Endothelial cell of umbilical vein (primary cell): Measurements from ENCODE around the gene ZFYVE21. TPM values are rescaled to one million over a fixed set of nuclear protein-coding genes. Genes with fewer than 3 reads are reported as not detected.

Experiments
- polyA plus RNA-seq, 4 experiments: library from polyadenylated mRNA; depleted of rRNA in 3 of 4; stranded (reverse) in 3 of 4; unstranded in 1 of 4; fragments of >200 nt; gene quantifications; 2 replicates each; pipeline versions ENCODE4 v1.2.1 to v1.2.3, GENCODE V29; 2011 to 2012; ENCODE audit warnings: missing spikeins in 1 of 4
- small RNA-seq: library from RNA; depleted of rRNA; stranded (forward); fragments of <200 nt; gene quantifications from one replicate; pipeline ENCODE3, GENCODE V24; 2012; ENCODE audit warnings: low replicate concordance, low read depth; ENCODE audit not compliant: insufficient read depth, insufficient read length
- total RNA-seq: library from RNA; stranded (reverse); gene quantifications from 2 replicates; pipeline ENCODE4 v1.2.3, GENCODE V29; 2021

Gene ZFYVE21
- total and polyA plus RNA-seq, 2 donors (not counting 3 experiments of a cell fraction or from before 2014, with no cell fraction given) = 54.5 to 98.3 TPM

Small RNA genes within 50 kb of the gene (small RNA-seq; reads per million reads assigned to genes)
- not detected for gene RF00019

Other genes starting within 250 kb of the ZFYVE21 start
- gene CKB, start 193.0 kb upstream of the ZFYVE21 start, total RNA-seq = 2.4 and 4.0 TPM in 2 replicates
- gene CKB, start 193.0 kb upstream of the ZFYVE21 start, polyA plus RNA-seq = 6.9 and 10.0 TPM in 2 replicates
- gene TRMT61A, start 186.6 kb upstream of the ZFYVE21 start, total RNA-seq = 6.8 and 7.5 TPM in 2 replicates
- gene TRMT61A, start 186.6 kb upstream of the ZFYVE21 start, polyA plus RNA-seq = 10.6 and 12.8 TPM in 2 replicates
- 28.4 and 32.5 TPM in 2 replicates for gene BAG5, start 153.2 kb upstream of the ZFYVE21 start, total RNA-seq
- 5.0 and 6.3 TPM in 2 replicates for gene BAG5, start 153.2 kb upstream of the ZFYVE21 start, polyA plus RNA-seq
- 46.4 and 52.6 TPM in 2 replicates for gene COA8, start 152.8 kb upstream of the ZFYVE21 start, total RNA-seq
- 9.6 and 19.1 TPM in 2 replicates for gene COA8, start 152.8 kb upstream of the ZFYVE21 start, polyA plus RNA-seq
- gene KLC1, start 86.6 kb upstream of the ZFYVE21 start, total RNA-seq = 233 and 240 TPM in 2 replicates
- 124 and 128 TPM in 2 replicates for gene KLC1, start 86.6 kb upstream of the ZFYVE21 start, polyA plus RNA-seq
- gene XRCC3, start 359 bp upstream of the ZFYVE21 start, total RNA-seq = 25.1 and 27.2 TPM in 2 replicates
- 13.4 and 13.6 TPM in 2 replicates for gene XRCC3, start 359 bp upstream of the ZFYVE21 start, polyA plus RNA-seq
- gene PPP1R13B, start 131.8 kb downstream of the ZFYVE21 start, total RNA-seq = 29.3 and 30.0 TPM in 2 replicates
- gene PPP1R13B, start 131.8 kb downstream of the ZFYVE21 start, polyA plus RNA-seq = 10.0 and 10.7 TPM in 2 replicates
- 0.83 and 1.4 TPM in 2 replicates for gene TDRD9, start 212.6 kb downstream of the ZFYVE21 start, total RNA-seq
- gene TDRD9, start 212.6 kb downstream of the ZFYVE21 start, polyA plus RNA-seq = 0.52 and 0.57 TPM in 2 replicates
- not detected in 2 replicates for gene RD3L, start 226.7 kb downstream of the ZFYVE21 start, total RNA-seq
- gene RD3L, start 226.7 kb downstream of the ZFYVE21 start, polyA plus RNA-seq = not detected in 2 replicates